GM18511 (cell line): ENCODE results near the gene ZNF474.
"Not testable (repeated sequence)": the region's sequence is repeated elsewhere in the genome, so short reads cannot be mapped to it uniquely, and the experiment has no call there.

Source experiments
- ATAC-seq: cut with Tn5 transposase; IDR thresholded peaks from one replicate; pipeline ENCODE4 v1.9.1; 2021; ENCODE audit warnings: mild to moderate bottlenecking, moderate library complexity; ENCODE audit not compliant: unreplicated experiment

ZNF474 gene

DNA sequence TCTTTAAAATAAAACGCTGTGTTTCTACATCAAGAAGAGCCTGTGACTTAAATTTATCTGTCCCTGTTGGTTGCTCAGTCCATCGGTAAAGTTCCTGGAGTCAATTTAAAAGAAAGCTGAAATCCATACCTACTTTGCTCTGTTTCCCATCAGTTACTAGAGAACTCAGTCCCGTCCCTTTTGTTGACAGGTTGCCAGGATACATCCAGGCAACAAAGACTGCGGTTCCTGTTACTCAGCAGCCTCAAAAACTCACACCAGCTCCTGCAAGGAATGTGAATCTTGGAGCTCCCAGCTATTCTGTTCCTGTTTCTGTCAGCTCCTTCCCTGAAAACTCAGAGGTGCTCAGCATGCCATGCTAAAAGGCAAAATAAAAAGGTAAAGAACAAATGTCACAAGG, at the start of gene ZNF474:
Gene ZNF474, plus strand, starts transcription at position 241 of the 400 bp plus-strand sequence. CDS start 22,445 bp downstream, outside the sequence.
- ATAC-seq: no peak

DNA sequence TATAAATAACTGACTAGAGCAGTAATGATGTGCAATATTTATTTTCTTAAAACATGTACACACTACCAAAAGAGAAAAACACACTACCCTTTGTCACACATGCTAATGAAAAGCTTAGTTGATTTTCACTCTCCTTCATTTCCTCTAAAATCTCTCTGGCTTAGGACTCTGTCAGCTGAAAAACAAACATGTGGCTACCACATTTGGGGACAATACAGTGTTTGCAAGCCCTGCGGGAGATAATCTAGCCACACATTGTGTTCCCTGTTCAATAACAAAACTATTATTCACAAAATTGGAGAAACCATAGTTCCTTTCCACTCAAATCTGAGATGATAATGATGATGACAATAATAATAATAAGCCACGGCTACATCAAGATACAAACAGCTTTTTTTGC, 47.8 kb upstream of the ZNF474 start:
- no peak for ATAC-seq

DNA sequence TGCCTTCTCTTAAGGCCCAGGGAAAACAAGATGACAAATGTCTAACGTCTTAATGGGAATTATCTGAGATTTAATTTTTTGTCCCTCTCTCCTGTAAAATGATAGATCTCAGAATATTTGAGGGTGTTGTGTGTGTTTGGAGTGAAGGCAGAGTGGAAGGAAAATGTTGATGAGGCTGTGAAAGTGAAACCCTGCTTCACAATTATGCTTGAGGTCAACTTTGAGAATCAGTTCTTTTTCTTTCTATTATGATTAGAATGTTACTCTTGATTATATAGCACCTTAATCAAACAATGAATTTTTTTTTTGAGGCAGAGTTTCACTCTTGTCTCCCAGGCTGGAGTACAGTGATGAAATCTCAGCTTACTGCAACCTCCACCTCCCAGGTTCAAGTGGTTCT, 45.8 kb upstream of the ZNF474 start:
- no peak for ATAC-seq

DNA sequence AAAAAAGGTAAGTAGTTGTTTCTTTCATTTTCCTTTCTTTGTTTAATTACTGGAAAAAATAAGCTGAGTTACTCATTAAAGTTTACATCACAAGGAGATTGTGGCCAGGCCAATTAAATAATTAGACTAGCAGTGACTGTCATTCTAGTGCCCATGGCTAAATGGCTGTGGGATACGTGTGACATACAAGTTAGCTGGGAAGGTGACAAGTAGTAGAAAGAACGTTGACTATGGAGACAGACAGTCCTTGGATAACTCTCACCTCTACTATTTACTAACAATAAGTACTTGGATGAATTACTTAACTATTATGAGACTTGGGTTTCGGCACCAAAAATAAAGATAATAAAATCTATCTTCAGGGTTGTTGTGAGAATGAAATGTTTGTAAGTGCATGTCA, 44.3 kb upstream of the ZNF474 start:
- ATAC-seq: no peak

DNA sequence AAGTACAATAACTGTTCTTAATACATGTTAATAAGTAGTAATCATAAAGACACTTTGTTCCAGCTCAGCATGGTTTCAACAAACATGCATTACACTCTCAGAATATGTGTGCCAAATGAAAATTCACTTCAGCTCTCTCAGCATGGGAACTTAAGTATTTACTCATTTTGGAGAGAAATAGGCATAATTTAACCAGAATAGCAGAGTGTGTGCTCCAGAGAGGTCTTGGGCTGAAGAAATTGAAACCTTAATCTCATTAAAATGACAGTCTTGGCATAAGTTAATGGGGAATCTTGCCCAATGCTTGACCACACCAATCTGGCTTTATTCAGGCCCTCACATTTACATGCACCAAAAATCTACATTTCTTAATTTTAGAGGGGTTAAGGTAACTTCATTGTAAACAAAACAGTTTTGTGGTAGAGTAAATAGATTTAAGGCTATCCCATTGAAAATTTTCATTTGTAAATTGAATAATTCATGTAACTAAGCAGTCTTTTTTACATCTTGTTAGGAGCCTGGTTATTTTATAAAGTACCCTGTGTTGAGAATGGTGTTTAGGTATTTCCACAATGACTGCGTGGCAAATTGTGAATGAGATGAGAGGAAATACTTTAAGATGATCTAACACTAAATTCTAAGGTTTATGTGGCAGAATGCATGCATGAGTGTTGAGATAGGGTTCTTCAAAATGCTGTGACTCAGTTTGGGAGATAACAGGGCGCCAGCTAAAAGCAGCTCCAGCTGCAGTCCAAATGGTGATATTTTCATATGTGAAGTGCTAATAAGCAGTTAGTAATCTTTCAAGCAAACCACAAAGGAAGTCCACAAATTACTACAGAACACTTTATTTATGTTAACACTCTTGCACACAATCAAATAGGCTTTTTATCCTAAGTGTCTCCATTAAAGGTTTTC, 40.0 kb upstream of the ZNF474 start:
- no peak for ATAC-seq

DNA sequence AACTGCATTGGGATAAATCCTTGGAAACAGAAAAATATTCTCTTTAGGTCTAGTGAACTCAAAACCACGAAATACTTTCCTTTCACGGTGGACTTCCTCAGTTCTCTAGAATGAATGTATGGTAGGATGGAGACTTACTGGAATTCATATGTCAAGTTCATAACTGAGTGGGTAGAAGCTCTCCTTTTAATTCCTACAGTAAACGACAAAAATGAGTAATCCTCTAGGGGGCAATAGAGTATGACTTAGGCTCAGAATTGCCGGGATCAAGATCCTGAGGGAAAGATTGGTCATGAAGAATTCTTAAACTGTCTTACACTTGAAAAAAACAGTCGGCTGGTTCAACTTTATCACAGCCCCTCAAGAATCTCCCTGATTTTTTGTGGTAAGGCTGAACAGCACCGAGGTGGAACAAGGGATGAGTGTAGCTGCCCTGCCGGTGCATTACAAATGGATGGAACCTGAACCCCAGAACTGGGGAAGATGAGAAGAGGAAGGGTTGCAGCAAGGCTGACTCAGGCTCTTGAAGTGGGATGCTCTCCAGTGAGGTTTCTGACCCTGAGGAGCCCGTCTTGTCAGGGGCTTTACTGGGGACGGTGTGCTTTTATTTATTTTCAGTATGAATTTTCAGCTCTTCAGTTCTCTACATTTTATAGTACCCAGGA, 37.3 kb upstream of the ZNF474 start:
- ATAC-seq: no peak

DNA sequence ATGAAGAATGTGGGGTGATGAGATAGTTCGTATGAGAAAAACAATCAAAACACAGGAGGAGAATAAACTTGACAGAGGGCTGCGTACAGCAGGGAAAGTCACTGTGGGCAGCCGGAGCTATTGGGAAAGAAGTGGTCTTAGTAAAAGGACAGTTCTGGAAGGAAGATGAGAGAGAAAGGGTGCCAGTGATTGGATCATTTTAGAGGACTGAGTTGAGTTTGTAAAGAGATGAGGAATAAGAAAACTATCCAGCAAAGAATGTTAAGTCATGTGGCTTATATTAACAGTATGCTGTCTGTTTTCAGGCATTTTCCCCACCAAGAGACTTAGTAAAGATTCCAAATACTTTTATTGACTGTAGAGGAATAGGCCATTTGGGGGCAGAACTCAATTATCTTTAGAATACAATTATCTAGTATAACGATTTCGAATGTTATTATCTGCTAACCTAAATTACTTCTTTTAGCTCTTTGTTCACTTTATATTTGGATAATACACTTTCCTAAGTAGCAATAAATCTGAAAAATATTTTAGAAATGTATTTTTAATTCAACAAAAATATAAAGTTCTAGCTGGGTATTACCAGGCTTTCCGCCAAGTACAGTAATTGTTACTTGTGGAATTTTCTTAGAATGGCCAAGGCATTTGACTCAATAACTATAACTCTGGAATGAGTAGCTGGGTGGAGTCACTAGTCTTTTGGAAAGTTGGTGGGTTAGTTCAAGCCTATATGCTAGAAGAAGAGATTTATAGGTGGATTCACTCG, 35.7 kb upstream of the ZNF474 start:
- ATAC-seq: no peak

DNA sequence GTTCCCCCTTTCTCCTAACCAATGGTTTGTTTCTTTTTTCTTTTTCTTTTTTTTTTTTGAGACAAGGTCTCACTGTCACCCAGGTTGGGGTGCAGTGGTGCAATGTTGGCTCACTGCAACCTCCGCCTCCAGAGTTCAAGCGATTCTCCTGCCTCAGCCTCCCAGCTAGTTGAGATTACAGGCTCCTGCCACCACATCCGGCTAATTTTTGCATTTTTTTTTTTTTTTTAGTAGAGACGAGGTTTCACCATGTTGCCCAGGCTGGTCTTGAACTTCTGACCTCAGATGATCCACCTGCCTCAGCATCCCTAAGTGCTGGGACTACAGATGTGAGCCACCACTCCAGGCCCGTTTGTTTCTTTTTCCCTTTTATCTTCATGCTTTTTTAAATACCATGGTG, 35.1 kb upstream of the ZNF474 start:
- not testable (repeated sequence) for ATAC-seq

DNA sequence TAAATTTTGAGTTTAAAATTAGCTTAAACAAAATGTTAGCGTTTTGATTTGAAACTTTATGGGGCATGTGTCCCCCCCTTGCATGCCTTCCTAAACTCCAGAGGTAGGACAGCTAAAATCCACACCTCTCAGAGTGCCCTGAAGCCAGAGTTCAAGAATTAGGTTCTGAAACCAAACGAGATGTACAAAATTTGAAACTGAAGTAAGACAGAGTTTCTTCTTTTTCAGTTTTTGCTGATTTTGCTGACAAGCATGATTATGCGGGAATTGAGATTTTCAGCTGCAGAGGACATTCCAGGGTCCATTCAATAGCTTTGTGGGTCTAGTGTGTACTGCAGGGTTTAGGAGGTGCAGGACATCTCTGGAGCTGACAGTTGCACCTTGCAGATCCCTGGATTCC, 34.2 kb upstream of the ZNF474 start:
- no peak for ATAC-seq

DNA sequence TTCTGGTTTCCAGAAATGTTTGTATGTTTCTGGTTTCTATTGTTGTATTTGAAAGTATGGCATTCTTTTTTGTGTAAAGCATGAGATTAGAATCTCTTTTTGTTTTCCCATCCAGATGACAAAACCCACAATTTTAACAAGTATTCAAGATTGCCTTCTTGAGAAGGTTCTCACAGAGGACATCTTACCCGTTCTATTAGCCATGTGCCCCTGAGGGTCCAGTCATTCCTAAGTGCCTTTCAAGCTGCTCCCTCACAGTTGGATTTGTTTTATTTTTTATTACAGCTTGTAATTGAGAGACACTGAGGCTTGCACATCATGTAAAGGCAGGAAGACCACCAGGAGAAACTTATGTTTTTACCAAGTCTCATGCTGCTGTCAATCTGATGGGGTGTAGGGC, 32.0 kb upstream of the ZNF474 start:
- ATAC-seq: no peak

DNA sequence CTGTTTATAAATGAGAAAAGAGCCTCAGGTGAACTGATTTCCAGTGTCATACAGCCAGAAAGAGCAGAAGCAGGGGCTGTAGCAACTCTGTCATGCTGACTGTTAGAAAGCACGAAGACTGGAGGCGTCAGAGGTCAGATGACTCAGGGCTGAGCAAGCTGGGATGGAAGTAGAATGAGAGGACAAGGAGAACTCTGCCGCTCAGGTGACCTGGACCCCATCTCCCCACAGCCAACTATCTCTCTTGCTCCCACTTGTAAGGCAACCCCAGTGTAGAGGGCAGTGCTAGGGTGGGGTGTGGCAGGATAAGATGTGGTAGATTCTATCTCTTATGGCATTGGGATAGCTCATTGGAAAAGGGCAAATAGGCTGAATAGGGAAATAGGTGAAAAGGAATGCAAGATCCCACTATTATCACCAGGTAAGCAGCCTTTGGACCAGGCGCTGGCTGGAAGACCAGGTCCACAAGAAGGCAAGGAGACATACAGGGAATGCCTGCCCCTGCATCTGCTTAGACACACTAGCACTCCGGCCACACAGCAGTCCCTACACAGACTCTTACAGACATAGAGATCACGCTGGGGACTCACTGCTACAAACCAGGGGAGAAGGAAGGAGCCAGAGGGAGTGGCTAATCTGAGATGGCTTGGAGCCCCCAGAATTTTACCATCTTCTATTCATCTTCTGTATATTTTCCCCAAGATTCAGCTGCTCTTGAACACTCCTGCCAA, 30.1 kb upstream of the ZNF474 start:
- ATAC-seq: no peak

DNA sequence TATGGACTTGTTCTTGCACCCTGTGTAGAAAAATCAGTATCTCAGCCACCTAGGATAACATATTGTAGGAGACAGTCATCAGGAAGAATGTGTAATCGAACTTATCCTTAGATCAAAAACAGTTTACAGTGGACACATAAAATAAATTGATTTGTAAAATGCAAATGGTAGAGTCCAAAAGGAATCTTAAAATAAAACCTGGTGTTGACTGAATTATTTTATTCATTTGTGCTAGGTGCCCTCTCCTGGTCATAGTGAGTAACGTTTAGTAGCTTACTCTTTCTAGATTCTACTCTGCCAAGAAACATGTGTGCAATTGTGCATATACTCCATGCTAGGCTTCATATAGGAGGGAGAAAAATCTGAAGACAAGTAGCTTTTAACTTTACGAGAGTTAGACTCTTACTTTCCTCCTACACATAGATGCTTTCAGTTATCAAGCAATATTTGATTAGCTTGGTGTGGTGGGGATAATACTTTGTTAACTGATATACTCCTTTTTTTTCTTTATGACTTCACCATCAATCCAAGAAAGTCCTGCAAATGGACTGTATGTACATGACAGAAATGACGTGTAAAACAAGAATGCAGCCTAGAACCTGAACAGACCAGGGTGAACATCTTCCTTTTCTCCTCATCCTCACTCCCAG, 27.6 kb upstream of the ZNF474 start:
- peak; percentile 82 for ATAC-seq

DNA sequence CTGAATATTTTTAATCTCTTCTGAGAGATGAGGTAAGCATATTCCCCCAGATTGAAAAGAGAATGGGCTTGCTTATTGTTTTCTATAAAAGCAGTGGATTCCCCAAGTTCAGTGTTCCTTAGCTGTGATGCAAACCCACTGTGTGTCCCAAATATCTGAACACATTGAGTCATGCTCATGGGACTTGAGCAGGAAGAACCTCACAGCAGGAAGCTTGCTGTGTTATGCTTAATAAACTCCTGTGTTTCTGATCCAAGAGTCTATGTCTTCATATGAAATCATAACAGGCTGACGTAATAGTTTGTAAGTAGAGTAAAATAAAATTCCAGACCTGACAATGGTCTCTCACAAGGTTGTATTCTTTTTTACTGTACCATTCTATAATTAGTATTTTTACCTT, 26.5 kb upstream of the ZNF474 start:
- ATAC-seq: no peak

DNA sequence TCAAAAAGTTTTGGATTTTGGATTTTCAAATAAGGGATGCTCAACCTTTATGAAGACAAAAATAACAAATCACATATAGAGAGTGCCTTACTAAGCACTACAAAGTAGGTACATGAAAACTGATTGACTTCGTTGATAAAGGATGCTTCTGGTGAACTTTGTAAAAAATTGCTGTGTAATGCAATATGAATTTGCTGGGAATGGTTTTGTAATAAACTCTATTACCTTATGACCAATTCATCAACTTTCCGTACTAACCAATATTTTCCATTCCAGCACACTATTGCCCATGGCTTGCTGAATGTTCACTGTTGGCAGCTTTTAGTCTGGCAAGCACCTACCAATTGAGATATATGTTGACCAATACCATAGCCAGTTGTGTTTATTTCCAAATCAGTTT, 23.4 kb upstream of the ZNF474 start:
- ATAC-seq: no peak

DNA sequence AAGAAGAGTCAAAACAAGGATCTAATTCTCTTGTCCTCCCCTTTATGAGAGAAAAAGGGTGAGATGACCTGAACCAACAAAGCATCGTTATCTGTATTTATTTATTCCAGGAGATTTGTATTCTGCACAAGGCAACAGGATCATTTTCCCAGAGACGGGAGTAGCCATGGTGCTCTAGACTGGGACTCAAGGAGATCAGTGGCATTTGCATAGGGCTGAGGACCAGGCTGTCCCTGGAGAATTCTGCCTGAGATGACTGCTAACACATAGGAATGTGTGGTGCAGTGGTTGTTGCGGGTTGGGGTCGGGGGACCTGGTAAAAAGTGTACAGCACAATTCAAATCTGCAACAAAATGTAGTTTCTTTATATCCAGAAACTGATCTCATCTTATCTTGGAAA, 22.3 kb upstream of the ZNF474 start:
- no peak for ATAC-seq

DNA sequence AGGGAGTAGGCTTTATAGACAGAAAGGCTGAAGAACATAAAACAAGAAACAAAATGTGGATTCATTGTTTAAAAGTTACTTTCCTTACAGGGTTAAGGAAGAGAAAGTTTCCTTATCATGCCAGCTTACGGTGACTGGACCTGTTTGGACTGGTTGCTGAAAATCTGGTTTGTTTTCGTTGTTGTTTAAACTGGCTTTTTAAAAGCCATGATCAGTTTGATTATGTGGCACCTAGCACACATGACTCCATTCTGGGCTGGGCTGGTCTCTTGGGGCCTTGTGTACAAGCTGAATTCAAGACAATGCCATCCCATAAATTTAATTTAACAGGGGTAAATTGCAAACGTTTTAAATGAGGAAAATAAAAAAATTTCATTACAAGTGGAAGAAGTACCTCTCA, 18.4 kb upstream of the ZNF474 start:
- no peak for ATAC-seq

DNA sequence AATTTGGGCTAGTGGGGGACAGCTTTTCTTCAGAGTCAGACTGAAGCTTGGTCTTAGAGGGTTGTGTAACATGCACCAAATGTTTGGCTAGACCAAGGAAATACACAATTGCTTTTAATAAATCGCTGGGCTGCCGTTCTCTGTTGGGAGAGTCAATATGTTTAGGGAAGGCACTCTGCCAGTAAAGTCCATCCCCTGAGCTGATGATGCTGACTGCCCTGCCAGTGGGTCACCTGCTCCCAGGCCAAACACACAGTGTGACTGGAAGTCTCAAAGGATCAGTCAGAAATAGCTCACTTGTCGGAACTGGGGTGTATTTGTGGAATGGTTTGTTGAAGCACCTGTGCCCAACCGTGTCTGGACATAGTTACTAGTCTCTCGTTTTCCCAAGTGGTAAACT, 17.9 kb upstream of the ZNF474 start:
- no peak for ATAC-seq

DNA sequence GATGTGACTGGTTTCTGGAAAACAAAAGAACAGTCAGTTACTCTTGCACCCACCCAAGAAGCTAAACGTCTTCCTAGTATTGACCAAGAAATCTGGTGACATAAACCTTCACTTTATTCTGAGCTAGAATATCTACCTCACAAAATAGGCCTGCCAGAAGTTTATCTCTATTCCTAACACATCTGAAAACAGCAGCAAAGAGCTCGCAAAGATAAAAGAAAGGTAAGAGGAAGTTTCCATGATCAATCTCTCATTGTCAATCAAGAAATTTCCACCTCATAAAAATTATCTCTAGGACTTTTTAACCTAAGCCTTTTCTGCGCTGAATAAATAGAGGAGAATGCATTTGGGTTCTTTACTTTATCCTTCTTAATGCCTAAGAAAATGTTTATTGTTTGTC, 17.3 kb upstream of the ZNF474 start:
- no peak for ATAC-seq

DNA sequence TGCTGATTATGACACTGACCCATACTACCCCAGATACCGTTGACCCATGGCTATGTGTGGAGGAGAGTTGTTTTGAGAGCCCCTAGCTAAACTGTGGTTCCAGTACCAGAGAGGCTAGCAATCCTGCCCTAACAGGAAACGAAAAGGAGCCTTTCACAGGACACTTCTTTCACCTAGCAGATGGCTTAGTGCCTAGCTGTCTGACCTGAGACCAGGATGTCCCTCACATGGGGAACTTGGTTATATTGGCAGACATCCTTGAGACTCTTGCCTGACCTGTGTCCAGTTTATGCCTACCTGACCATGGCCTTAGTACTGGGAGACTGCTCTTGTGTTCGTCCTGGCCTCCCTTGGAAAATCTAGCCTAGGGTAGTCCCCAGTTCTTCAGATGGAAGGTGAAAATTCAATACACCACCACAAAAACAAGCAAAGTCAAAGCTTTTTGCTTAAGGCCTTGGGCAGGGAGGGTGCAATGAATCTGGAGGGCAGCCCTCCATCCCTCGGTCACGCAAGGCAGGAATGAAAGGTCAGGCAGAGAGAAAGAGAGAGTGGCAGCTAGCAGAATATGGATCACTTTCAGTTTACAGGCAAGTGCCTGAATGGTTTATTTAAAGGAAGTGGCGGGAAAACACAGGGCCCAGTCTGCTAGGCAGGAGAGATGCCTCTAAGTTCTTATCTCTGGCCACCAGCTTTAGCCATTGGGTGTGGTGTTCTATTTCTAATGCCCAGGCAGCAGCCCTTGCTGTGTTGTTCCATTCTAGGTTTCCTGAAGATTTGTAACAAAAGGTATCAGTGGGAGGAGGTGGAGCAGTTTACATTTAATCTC, 16.4 kb upstream of the ZNF474 start:
- no peak for ATAC-seq

DNA sequence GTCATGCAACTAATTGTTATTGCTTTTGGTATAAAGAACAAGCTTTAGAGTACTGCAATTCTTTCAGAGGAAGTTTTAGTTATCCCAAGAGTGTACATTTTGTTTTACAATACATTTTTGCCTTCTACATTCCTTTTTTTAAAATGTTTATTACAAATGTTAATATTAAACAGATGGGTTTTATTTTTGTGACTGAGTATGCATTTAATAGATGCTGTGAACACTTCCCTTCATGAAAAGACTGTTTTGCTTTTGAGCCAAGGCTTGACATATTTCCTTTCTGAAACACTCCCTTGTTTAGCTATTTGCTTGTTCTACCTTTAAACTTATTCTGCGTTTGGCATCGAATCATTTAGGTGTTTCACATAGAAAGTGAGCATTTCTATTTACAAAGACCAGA, 14.8 kb upstream of the ZNF474 start:
- ATAC-seq: no peak
